H9 (cell line): ENCODE measurements around the gene COL19A1. TPM values are rescaled to one million over a fixed set of nuclear protein-coding genes. Genes with fewer than 3 reads are reported as not detected.

ENCODE experiments used
- DNase-seq: peaks from one replicate; pipeline ENCODE4 v3.0.0-alpha.2; 2017
- H2AFZ ChIP-seq: one replicate; pipeline ENCODE4 v1.6.1; 2013; ENCODE audit warnings: mild to moderate bottlenecking, low read length, control low read depth, moderate library complexity
- H2AK5ac ChIP-seq: 2 replicates; pipeline ENCODE4 v1.6.1; 2013; ENCODE audit warnings: low read length, control low read depth, mixed read lengths; ENCODE audit not compliant: insufficient read length
- H2BK120ac ChIP-seq: one replicate; pipeline ENCODE4 v1.6.1; 2013; ENCODE audit warnings: low read depth, mild to moderate bottlenecking, low read length, control low read depth, inconsistent platforms; ENCODE audit not compliant: poor library complexity, severe bottlenecking
- H2BK12ac ChIP-seq: 2 replicates; pipeline ENCODE4 v1.6.1; 2013; ENCODE audit warnings: low read length, control low read depth, mixed read lengths, low read depth; ENCODE audit not compliant: insufficient read length
- H2BK15ac ChIP-seq: 2 replicates; pipeline ENCODE4 v1.6.1; 2013; ENCODE audit warnings: low read depth, low read length, control low read depth
- H2BK20ac ChIP-seq: one replicate; pipeline ENCODE4 v1.6.1; 2013; ENCODE audit warnings: low read depth, mild to moderate bottlenecking, low read length, control low read depth, inconsistent platforms; ENCODE audit not compliant: poor library complexity, severe bottlenecking
- H2BK5ac ChIP-seq: 2 replicates; pipeline ENCODE4 v1.6.1; 2013; ENCODE audit warnings: low read length, control low read depth, mixed read lengths; ENCODE audit not compliant: insufficient read length
- H3K14ac ChIP-seq: 2 replicates; pipeline ENCODE4 v1.6.1; 2013; ENCODE audit warnings: low read length, control low read depth; ENCODE audit not compliant: insufficient read depth
- H3K18ac ChIP-seq: 2 replicates; pipeline ENCODE4 v1.6.1; 2013; ENCODE audit warnings: low read depth, mild to moderate bottlenecking, mixed read lengths, low read length, control low read depth; ENCODE audit not compliant: insufficient read length
- H3K23ac ChIP-seq: 2 replicates; pipeline ENCODE4 v1.6.1; 2013; ENCODE audit warnings: low read length, control low read depth, mixed read lengths, low read depth; ENCODE audit not compliant: insufficient read length
- H3K23me2 ChIP-seq: 2 replicates; pipeline ENCODE4 v1.6.1; 2013; ENCODE audit warnings: low read depth, mild to moderate bottlenecking, mixed read lengths, low read length, control low read depth; ENCODE audit not compliant: insufficient read length, poor library complexity, severe bottlenecking
- H3K27ac ChIP-seq: 2 replicates; pipeline ENCODE4 v1.5.1; 2013; ENCODE audit warnings: low read length, control low read depth, mixed read lengths, low read depth; ENCODE audit not compliant: insufficient read length
- H3K27me3 ChIP-seq: 2 replicates; pipeline ENCODE4 v1.6.1; 2013; ENCODE audit warnings: low read length, control low read depth, inconsistent platforms; ENCODE audit not compliant: insufficient read depth
- H3K4ac ChIP-seq: 2 replicates; pipeline ENCODE4 v1.6.1; 2013; ENCODE audit warnings: low read depth, mild to moderate bottlenecking, control low read depth, inconsistent platforms, low read length, moderate library complexity
- H3K4me1 ChIP-seq: 2 replicates; pipeline ENCODE4 v1.6.1; 2013; ENCODE audit warnings: low read length, control low read depth, inconsistent platforms; ENCODE audit not compliant: insufficient read depth
- H3K4me2 ChIP-seq: 2 replicates; pipeline ENCODE4 v1.6.1; 2013; ENCODE audit warnings: low read length, control low read depth, mixed read lengths; ENCODE audit not compliant: insufficient read length, insufficient read depth
- H3K56ac ChIP-seq: 2 replicates; pipeline ENCODE4 v1.6.1; 2013; ENCODE audit warnings: low read depth, mild to moderate bottlenecking, mixed read lengths, low read length, control low read depth; ENCODE audit not compliant: insufficient read length
- H3K79me1 ChIP-seq: 2 replicates; pipeline ENCODE4 v1.6.1; 2013; ENCODE audit warnings: low read depth, mild to moderate bottlenecking, moderate library complexity, low read length, control low read depth, inconsistent platforms; ENCODE audit not compliant: insufficient read depth, poor library complexity, severe bottlenecking
- H3K79me2 ChIP-seq: 2 replicates; pipeline ENCODE4 v1.6.1; 2013; ENCODE audit warnings: low read length, control low read depth, inconsistent platforms; ENCODE audit not compliant: insufficient read depth
- H3K9ac ChIP-seq: 2 replicates; pipeline ENCODE4 v1.6.1; 2013; ENCODE audit warnings: low read length, control low read depth, mixed read lengths; ENCODE audit not compliant: insufficient read length; ENCODE audit errors: extremely low read depth
- H3K9me3 ChIP-seq: one replicate; pipeline ENCODE4 v1.6.1; 2013; ENCODE audit warnings: low read depth, low read length, inconsistent platforms; ENCODE audit not compliant: control insufficient read depth
- H3T11ph ChIP-seq: one replicate; pipeline ENCODE4 v1.6.1; 2013; ENCODE audit warnings: mild to moderate bottlenecking, low read length, control low read depth, inconsistent platforms
- H4K20me1 ChIP-seq: one replicate; pipeline ENCODE4 v1.6.1; 2013; ENCODE audit not compliant: control insufficient read depth, insufficient read length, insufficient read depth
- H4K5ac ChIP-seq: 2 replicates; pipeline ENCODE4 v1.6.1; 2013; ENCODE audit warnings: low read depth, mild to moderate bottlenecking, mixed read lengths, low read length, control low read depth; ENCODE audit not compliant: insufficient read length
- H4K8ac ChIP-seq: replicated peaks from 2 replicates; pipeline ENCODE4 v1.6.1; 2013; ENCODE audit warnings: low read length, control low read depth, mixed read lengths, low read depth; ENCODE audit not compliant: insufficient read length
- H4K91ac ChIP-seq: 2 replicates; pipeline ENCODE4 v1.6.1; 2013; ENCODE audit warnings: low read depth, mild to moderate bottlenecking, moderate library complexity, mixed read lengths, low read length, control low read depth; ENCODE audit not compliant: insufficient read length
- H3K27ac Mint-ChIP-seq, 3 experiments: 2 replicates in 2 of 3; 3 replicates in 1 of 3; pipeline ENCODE4 v1.8.0; 2020 to 2021; ENCODE audit warnings: mixed read lengths in 3 of 3, mild to moderate bottlenecking in 1 of 3, moderate library complexity in 1 of 3
- H3K27me3 Mint-ChIP-seq: 2 replicates; pipeline ENCODE4 v1.8.0; 2021; ENCODE audit warnings: low read depth, mild to moderate bottlenecking, moderate library complexity, mixed read lengths
- H3K36me3 Mint-ChIP-seq, 3 experiments: 2 replicates in 2 of 3; 3 replicates in 1 of 3; pipeline ENCODE4 v1.8.0; 2020 to 2021; ENCODE audit warnings: low read depth in 3 of 3, mixed read lengths in 3 of 3; ENCODE audit not compliant: insufficient read depth in 1 of 3
- H3K4me1 Mint-ChIP-seq, 2 experiments: 2 replicates each; pipeline ENCODE4 v1.8.0; 2020; ENCODE audit warnings: mixed read lengths in 2 of 2
- H3K4me3 Mint-ChIP-seq, 2 experiments: 2 replicates in 1 of 2; 3 replicates in 1 of 2; pipeline ENCODE4 v1.8.0; 2020 to 2021; ENCODE audit warnings: mild to moderate bottlenecking in 2 of 2, mixed read lengths in 2 of 2, moderate library complexity in 1 of 2
- H3K9me3 Mint-ChIP-seq, 2 experiments: 2 replicates in 1 of 2; 3 replicates in 1 of 2; pipeline ENCODE4 v1.8.0; 2020; ENCODE audit warnings: mild to moderate bottlenecking in 2 of 2, mixed read lengths in 2 of 2, moderate library complexity in 1 of 2
- CTCF ChIP-seq: fragments of 200-600 bp; sonication (generic); conservative IDR thresholded peaks from 3 replicates; pipeline ENCODE4 v1.8.0; 2021; ENCODE audit warnings: antibody characterized with exemption, mild to moderate bottlenecking
- total RNA-seq: library from RNA; stranded (reverse); gene quantifications from 2 replicates; pipeline ENCODE4 v1.2.1, GENCODE V29; 2021

COL19A1 gene
- total RNA-seq, 1 experiment from 2014 or later = not detected

DNA sequence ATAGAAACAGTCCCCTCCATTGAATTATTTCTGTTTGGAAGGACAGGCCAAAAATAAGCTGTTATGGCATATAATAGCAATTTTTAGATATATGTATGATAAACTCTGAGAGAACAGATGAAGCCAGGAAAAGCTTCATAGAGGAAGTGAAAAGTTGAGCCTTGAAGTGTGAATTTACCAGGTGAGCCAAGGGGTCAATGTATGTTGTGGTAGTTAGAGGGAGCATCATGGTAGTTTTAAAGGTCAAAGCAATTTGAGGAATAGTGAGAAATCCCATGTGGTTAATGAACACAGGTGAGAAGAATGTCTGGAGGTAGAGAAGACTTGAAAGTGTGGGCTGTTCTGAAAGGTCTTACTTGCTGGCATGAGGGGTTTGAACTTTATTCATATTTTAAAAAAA lies 47.0 kb downstream of the COL19A1 start:
- Histone ChIP-seq H3K56ac (no peak overlapping the region), H3K79me2 (no peaks in the 10 kb centered on the region), H4K91ac (no peak overlapping the region), H2AK5ac (no peak overlapping the region), H3K27ac (no peak overlapping the region), H2BK20ac (no peak overlapping the region), H3K9ac (no peak overlapping the region), H2BK12ac (no peak overlapping the region), H3K23ac (no peak overlapping the region), H3K4me2 (no peak overlapping the region), H3K14ac (no peak overlapping the region), H3K27me3 (no peaks in the 10 kb centered on the region), H3K9me3 (no peaks in the 10 kb centered on the region), H4K5ac (no peak overlapping the region), H2BK120ac (no peak overlapping the region), H3K79me1 (no peaks in the 10 kb centered on the region), H4K20me1 (no peaks in the 10 kb centered on the region), H3T11ph (no peak overlapping the region), H4K8ac (no peak overlapping the region), H3K23me2 (no peaks in the 10 kb centered on the region), H2BK15ac (no peak overlapping the region), H3K4me1 (no peaks in the 10 kb centered on the region), H3K4ac (no peak overlapping the region), H2AFZ (no peak overlapping the region), H3K18ac (no peak overlapping the region), H2BK5ac (no peak overlapping the region)
- H3K27me3 Mint-ChIP-seq = no peaks in the 10 kb centered on the region
- TF ChIP-seq CTCF = no peak
- H3K36me3 Mint-ChIP-seq = no peaks in the 10 kb centered on the region
- no peak for DNase-seq
- H3K27ac Mint-ChIP-seq = 0 out of 7 replicates have a peak overlapping the region, but pooled peaks of 1 of the 3 experiments have one; percentile 1
- no peak overlapping the region for H3K4me3 Mint-ChIP-seq
- peaks cover 8 to 13% of the 10 kb centered on the region in 2 experiments for H3K4me1 Mint-ChIP-seq
- no peaks in the 10 kb centered on the region for H3K9me3 Mint-ChIP-seq
